Endothelial cell of umbilical vein (primary cell): Measurements from ENCODE around the gene IRF1.

Experiments
- CTCF ChIP-seq, 2 donors: IDR thresholded peaks; 1 replicate in 1 of 2; 2 replicates in 1 of 2; pipeline ENCODE4 v1.5.1; 2011; ENCODE audit warnings: low read length in 2 of 2, mild to moderate bottlenecking in 2 of 2, moderate library complexity in 2 of 2, control low read depth in 1 of 2, inconsistent platforms in 1 of 2, low read depth in 1 of 2; ENCODE audit not compliant: insufficient read depth in 1 of 2; ENCODE audit errors: extremely low read depth in 1 of 2
- POLR2A ChIP-seq: IDR thresholded peaks from 2 replicates; pipeline ENCODE4 v1.6.1; 2012; ENCODE audit warnings: low read depth, mild to moderate bottlenecking, control low read depth, low read length
- POLR2AphosphoS5 ChIP-seq: IDR thresholded peaks from 2 replicates; pipeline ENCODE4 v1.6.1; 2012; ENCODE audit warnings: low read depth, mild to moderate bottlenecking, control low read depth, low read length, moderate library complexity; ENCODE audit not compliant: insufficient read depth

GRCh38 chr5:132462333-132462732 is 28.2 kb downstream of the IRF1 start:
- TF ChIP-seq CTCF (IDR thresholded peaks at IDR 0.05; ENCODE audit: extremely low read depth in 1 of 2, insufficient read depth in 1 of 2, low read depth in 1 of 2, low read length in 2 of 2) (no peak), POLR2AphosphoS5 (no peak), POLR2A (no peak)
